ENCODE measurements around the gene HNRNPDL.
"Not testable (repeated sequence)": the region's sequence is repeated elsewhere in the genome, so short reads cannot be mapped to it uniquely, and the experiment has no call there.

HNRNPDL gene

GRCh38 chr4:82428526-82428968 lies 1.7 kb downstream of the HNRNPDL start:
- Mint-ChIP-seq H3K27me3 (ENCODE audit: low read depth) (no peaks in the 10 kb centered on the region), H3K36me3 (ENCODE audit: low read depth) (peaks cover 65% of the 10 kb centered on the region)

GRCh38 chr4:82425478-82425877 lies 4.8 kb downstream of the HNRNPDL start:
- Mint-ChIP-seq H3K4me3 (no peak overlapping the region), H3K4me1 (ENCODE audit: low read depth) (peaks cover 35% of the 10 kb centered on the region)
- no peak for DNase-seq (ENCODE audit: low spot score)

More at GRCh38 chr4:82428526-82428968, 1.7 kb downstream of the HNRNPDL start:
- peak overlapping the region; percentile 100 for H3K4me3 Mint-ChIP-seq
- no peaks in the 10 kb centered on the region for H3K9me3 Mint-ChIP-seq
- H3K27ac Mint-ChIP-seq = peak overlapping the region; percentile 73
- no peak for DNase-seq (ENCODE audit: low spot score)
- H3K4me1 Mint-ChIP-seq (ENCODE audit: low read depth) = peaks cover 51% of the 10 kb centered on the region

GRCh38 chr4:82423245-82424054 lies 6.8 kb downstream of the HNRNPDL start:
- H3K27ac Mint-ChIP-seq = peak overlapping the region; percentile 15
- peaks cover 35% of the 10 kb centered on the region for H3K4me1 Mint-ChIP-seq (ENCODE audit: low read depth)

More at GRCh38 chr4:82425478-82425877, 4.8 kb downstream of the HNRNPDL start:
- H3K27ac Mint-ChIP-seq = no peak overlapping the region
- no peaks in the 10 kb centered on the region for H3K27me3 Mint-ChIP-seq (ENCODE audit: low read depth)
- no peaks in the 10 kb centered on the region for H3K9me3 Mint-ChIP-seq
- peaks cover 70% of the 10 kb centered on the region for H3K36me3 Mint-ChIP-seq (ENCODE audit: low read depth)

GRCh38 chr4:82422616-82423015 lies 7.6 kb downstream of the HNRNPDL start:
- Mint-ChIP-seq H3K27ac (no peak overlapping the region), H3K36me3 (ENCODE audit: low read depth) (peaks cover 55% of the 10 kb centered on the region), H3K4me1 (ENCODE audit: low read depth) (peaks cover 29% of the 10 kb centered on the region), H3K9me3 (no peaks in the 10 kb centered on the region), H3K4me3 (no peak overlapping the region), H3K27me3 (ENCODE audit: low read depth) (peaks cover 7% of the 10 kb centered on the region)
- no peak for DNase-seq (ENCODE audit: low spot score)

More at GRCh38 chr4:82423245-82424054, 6.8 kb downstream of the HNRNPDL start:
- no peak for DNase-seq (ENCODE audit: low spot score)
- Mint-ChIP-seq H3K27me3 (ENCODE audit: low read depth) (no peaks in the 10 kb centered on the region), H3K36me3 (ENCODE audit: low read depth) (peaks cover 63% of the 10 kb centered on the region), H3K4me3 (no peak overlapping the region), H3K9me3 (no peaks in the 10 kb centered on the region)

GRCh38 chr4:82421796-82422560 lies 8.3 kb downstream of the HNRNPDL start:
- DNase-seq (ENCODE audit: low spot score) = no peak
- H3K4me1 Mint-ChIP-seq (ENCODE audit: low read depth) = peaks cover 23% of the 10 kb centered on the region
- H3K9me3 Mint-ChIP-seq = no peaks in the 10 kb centered on the region
- H3K36me3 Mint-ChIP-seq (ENCODE audit: low read depth) = peaks cover 48% of the 10 kb centered on the region
- H3K27me3 Mint-ChIP-seq (ENCODE audit: low read depth) = peaks cover 11% of the 10 kb centered on the region
- H3K4me3 Mint-ChIP-seq = no peak overlapping the region
- H3K27ac Mint-ChIP-seq = no peak overlapping the region

GRCh38 chr4:82419451-82419850 lies 10.8 kb downstream of the HNRNPDL start:
- Mint-ChIP-seq H3K9me3 (no peaks in the 10 kb centered on the region), H3K4me3 (no peak overlapping the region), H3K27me3 (ENCODE audit: low read depth) (peaks cover 27% of the 10 kb centered on the region), H3K27ac (no peak overlapping the region), H3K36me3 (ENCODE audit: low read depth) (peaks cover 23% of the 10 kb centered on the region), H3K4me1 (ENCODE audit: low read depth) (peaks cover 12% of the 10 kb centered on the region)
- no peak for DNase-seq (ENCODE audit: low spot score)

- Mint-ChIP-seq H3K27me3 (ENCODE audit: low read depth) (peaks cover 33% of the 10 kb centered on the region), H3K27ac (no peak overlapping the region), H3K9me3 (no peaks in the 10 kb centered on the region), H3K36me3 (ENCODE audit: low read depth) (no peaks in the 10 kb centered on the region), H3K4me3 (no peak overlapping the region), H3K4me1 (ENCODE audit: low read depth) (peaks cover 5% of the 10 kb centered on the region)
- DNase-seq (ENCODE audit: low spot score) = no peak
These were observed 14.3 kb downstream of the HNRNPDL start for GRCh38 chr4:82415922-82416365.

- peaks cover 33% of the 10 kb centered on the region for H3K27me3 Mint-ChIP-seq (ENCODE audit: low read depth)
- DNase-seq (ENCODE audit: low spot score); H3K36me3 Mint-ChIP-seq (ENCODE audit: low read depth); H3K27ac Mint-ChIP-seq; H3K4me1 Mint-ChIP-seq (ENCODE audit: low read depth); H3K9me3 Mint-ChIP-seq; H3K4me3 Mint-ChIP-seq: not testable (repeated sequence)
These were observed 15.2 kb downstream of the HNRNPDL start for GRCh38 chr4:82415061-82415460.

- H3K27me3 Mint-ChIP-seq (ENCODE audit: low read depth) = peaks cover 14% of the 10 kb centered on the region
- H3K36me3 Mint-ChIP-seq (ENCODE audit: low read depth) = no peaks in the 10 kb centered on the region
- H3K27ac Mint-ChIP-seq = no peak overlapping the region
- no peak for DNase-seq (ENCODE audit: low spot score)
- no peak overlapping the region for H3K4me3 Mint-ChIP-seq
- no peaks in the 10 kb centered on the region for H3K9me3 Mint-ChIP-seq
- no peaks in the 10 kb centered on the region for H3K4me1 Mint-ChIP-seq (ENCODE audit: low read depth)
These were observed 26.5 kb downstream of the HNRNPDL start for GRCh38 chr4:82403725-82404124.

- H3K36me3 Mint-ChIP-seq (ENCODE audit: low read depth) = no peaks in the 10 kb centered on the region
- no peak overlapping the region for H3K27ac Mint-ChIP-seq
- no peak overlapping the region for H3K4me3 Mint-ChIP-seq
- DNase-seq (ENCODE audit: low spot score) = no peak
- H3K27me3 Mint-ChIP-seq (ENCODE audit: low read depth) = peaks cover 18% of the 10 kb centered on the region
- no peaks in the 10 kb centered on the region for H3K9me3 Mint-ChIP-seq
- no peaks in the 10 kb centered on the region for H3K4me1 Mint-ChIP-seq (ENCODE audit: low read depth)
These were observed 28.0 kb downstream of the HNRNPDL start for GRCh38 chr4:82402196-82402775.

- H3K4me1 Mint-ChIP-seq (ENCODE audit: low read depth) = no peaks in the 10 kb centered on the region
- H3K4me3 Mint-ChIP-seq = no peak overlapping the region
- no peak overlapping the region for H3K27ac Mint-ChIP-seq
- no peak for DNase-seq (ENCODE audit: low spot score)
- H3K9me3 Mint-ChIP-seq = no peaks in the 10 kb centered on the region
- no peaks in the 10 kb centered on the region for H3K36me3 Mint-ChIP-seq (ENCODE audit: low read depth)
- peaks cover 18% of the 10 kb centered on the region for H3K27me3 Mint-ChIP-seq (ENCODE audit: low read depth)
These were observed 28.7 kb downstream of the HNRNPDL start for GRCh38 chr4:82401600-82401999.

GRCh38 chr4:82398263-82398662 lies 32.0 kb downstream of the HNRNPDL start:
- no peak for DNase-seq (ENCODE audit: low spot score)
- Mint-ChIP-seq H3K27ac (no peak overlapping the region), H3K27me3 (ENCODE audit: low read depth) (peaks cover 12% of the 10 kb centered on the region), H3K9me3 (no peaks in the 10 kb centered on the region), H3K4me1 (ENCODE audit: low read depth) (no peaks in the 10 kb centered on the region), H3K4me3 (no peak overlapping the region), H3K36me3 (ENCODE audit: low read depth) (no peaks in the 10 kb centered on the region)

GRCh38 chr4:82397527-82397926 lies 32.7 kb downstream of the HNRNPDL start:
- H3K27ac Mint-ChIP-seq = no peak overlapping the region
- H3K4me1 Mint-ChIP-seq (ENCODE audit: low read depth) = no peaks in the 10 kb centered on the region
- peaks cover 12% of the 10 kb centered on the region for H3K27me3 Mint-ChIP-seq (ENCODE audit: low read depth)
- no peak for DNase-seq (ENCODE audit: low spot score)
- no peaks in the 10 kb centered on the region for H3K9me3 Mint-ChIP-seq
- H3K36me3 Mint-ChIP-seq (ENCODE audit: low read depth) = no peaks in the 10 kb centered on the region
- no peak overlapping the region for H3K4me3 Mint-ChIP-seq

GRCh38 chr4:82394896-82395295 lies 35.4 kb downstream of the HNRNPDL start:
- H3K4me1 Mint-ChIP-seq (ENCODE audit: low read depth) = no peaks in the 10 kb centered on the region
- H3K36me3 Mint-ChIP-seq (ENCODE audit: low read depth) = no peaks in the 10 kb centered on the region
- peaks cover 7% of the 10 kb centered on the region for H3K27me3 Mint-ChIP-seq (ENCODE audit: low read depth)
- no peak for DNase-seq (ENCODE audit: low spot score)
- no peak overlapping the region for H3K27ac Mint-ChIP-seq
- H3K4me3 Mint-ChIP-seq = no peak overlapping the region
- no peaks in the 10 kb centered on the region for H3K9me3 Mint-ChIP-seq

Measured in T-helper 2 cell treated with Interferon-gamma antibody and Interleukin-4, amounts not matched to agents 5 μg/mL and 100 μg/mL, for 36 hours (primary cell).